OCI-M2 (cell line): Measurements from ENCODE around the gene PCBP3.
"Not testable (repeated sequence)": the region's sequence is repeated elsewhere in the genome, so short reads cannot be mapped to it uniquely, and the experiment has no call there.

Experiments
- DNase-seq: peaks from one replicate; lab custom pipeline; 2025; ENCODE audit not compliant: unreplicated experiment; lab: John Stamatoyannopoulos, UW

The PCBP3 gene

DNA sequence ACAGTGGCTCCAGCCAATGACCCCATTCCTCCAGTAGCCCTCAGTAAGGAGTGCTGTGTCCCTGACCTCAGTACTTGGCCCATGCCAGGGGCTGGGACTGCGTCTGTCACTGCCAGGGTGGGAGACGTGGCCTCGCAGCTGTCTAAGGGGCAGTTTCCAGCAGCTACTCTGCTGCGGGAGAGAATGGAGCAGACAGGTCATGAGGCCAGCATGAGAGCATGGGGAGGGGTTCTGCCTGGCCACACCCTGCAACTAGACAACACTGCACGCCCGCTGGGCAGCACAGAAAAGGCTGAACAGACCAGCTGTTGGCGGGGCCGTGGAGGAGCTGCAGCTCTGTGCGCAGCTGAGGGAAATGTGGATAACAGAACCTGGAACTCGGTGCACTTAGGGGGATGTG lies 246.4 kb downstream of the PCBP3 start:
- DNase-seq: no peak

DNA sequence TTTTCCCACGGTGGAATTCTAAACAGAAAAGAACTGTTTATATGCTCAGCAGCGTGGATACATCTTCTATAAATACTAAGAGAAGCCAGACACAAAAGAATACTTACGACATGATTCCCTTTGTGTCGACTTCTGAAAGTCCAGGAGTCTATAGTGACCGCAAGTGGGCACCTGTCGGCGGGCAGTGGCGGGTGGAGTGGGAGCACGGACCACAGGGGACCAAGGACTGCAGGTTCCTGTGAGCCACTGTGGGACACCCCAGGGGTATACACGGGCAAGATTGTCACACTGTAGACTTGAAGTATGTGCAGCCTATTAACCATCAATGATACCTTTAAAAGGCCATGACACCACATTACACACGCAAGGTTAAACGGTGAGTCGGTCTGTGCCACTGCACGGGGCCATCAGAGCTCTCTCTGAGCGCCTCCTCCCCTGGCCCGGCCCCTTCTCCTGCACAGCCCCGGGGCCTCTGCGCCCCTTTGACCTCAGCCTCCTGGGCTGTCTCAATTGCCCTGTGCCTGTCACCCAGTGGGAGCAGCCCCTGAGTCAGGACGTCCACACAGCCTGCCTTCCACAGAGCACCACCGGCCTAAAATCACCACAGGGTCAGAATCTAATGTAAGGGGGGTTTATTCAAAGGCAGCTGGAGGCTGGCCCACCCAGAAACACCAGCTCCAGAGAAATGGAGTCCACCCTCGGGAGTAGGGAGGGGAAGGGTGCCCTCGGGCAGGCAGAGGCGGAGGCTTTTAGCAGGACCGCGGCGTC lies 248.0 kb downstream of the PCBP3 start:
- DNase-seq: no peak

DNA sequence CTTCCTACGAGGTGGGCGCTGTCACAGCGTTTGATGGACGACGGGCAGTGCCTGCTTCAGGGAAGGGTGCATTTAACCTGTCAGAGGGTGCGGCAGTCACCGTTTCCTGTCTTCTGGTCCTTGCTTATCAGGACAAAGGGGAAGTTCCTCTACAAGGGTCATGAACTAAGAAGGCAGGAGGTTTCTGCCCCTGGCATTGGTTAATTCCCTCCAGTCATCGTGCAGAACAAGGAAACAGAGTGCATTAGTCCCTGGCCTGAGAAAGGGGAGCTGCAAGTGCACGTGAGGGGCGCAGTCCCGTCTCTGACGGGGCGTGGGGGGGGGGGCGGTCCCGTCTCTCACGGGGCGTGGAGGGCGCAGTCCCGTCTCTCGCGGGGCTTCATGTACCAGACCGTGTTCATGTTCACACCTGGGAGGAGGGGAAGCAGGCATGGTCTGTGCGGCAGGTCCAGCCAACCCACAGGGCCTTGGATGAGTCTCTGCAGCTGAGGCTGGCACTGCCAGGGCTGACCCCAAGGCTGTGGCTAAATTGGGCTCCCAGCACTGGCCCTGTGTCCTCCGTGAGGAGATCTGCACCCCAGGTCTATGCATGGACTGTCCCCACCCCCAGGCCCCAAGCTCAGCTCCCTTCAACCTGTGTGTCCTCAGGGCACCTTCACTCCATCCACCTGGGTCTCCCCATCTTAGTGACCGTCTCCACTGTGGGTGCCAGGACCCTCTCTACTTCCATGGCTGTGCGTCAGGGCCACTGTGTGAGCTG lies 248.8 kb downstream of the PCBP3 start:
- no peak for DNase-seq

DNA sequence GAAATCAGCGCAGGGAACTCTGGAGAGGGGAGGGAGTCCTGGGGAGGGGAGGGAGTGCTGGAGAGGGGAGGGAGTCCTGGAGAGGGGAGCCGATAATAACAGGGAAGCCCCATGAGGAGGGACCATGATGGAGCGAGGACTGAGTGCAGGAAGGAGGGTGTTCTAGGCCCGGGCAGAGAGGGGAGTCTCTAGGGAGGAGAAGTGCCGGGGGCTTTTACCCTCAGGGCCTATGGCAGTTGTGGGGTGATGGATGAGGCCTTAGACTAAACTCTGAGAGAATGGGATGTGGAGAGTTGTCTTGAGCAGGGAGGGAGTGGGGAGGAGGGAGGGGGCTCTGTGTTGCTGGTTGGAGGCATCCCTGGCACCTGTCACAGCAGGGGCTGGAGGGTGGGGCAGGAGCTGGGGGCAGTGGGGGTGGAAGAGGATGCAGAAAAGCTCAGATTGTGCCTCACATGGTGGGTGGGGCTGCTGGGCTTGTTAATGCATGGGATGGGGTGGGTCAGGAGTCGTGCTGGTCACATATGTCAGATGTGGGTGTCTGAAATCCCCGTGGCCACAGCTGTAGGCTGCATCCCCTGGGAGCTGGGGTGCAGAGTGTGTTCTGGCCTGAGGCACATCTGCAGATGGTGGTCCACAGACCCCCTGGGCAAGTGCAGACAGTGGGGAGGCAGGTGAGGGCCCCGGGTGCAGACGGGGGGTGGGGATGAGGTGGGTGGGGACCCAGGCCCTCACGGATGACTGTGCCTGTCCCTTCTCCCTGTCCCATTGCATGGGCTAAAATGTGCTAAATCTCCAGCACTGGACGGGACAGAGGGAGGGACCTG lies 249.6 kb downstream of the PCBP3 start:
- no peak for DNase-seq

DNA sequence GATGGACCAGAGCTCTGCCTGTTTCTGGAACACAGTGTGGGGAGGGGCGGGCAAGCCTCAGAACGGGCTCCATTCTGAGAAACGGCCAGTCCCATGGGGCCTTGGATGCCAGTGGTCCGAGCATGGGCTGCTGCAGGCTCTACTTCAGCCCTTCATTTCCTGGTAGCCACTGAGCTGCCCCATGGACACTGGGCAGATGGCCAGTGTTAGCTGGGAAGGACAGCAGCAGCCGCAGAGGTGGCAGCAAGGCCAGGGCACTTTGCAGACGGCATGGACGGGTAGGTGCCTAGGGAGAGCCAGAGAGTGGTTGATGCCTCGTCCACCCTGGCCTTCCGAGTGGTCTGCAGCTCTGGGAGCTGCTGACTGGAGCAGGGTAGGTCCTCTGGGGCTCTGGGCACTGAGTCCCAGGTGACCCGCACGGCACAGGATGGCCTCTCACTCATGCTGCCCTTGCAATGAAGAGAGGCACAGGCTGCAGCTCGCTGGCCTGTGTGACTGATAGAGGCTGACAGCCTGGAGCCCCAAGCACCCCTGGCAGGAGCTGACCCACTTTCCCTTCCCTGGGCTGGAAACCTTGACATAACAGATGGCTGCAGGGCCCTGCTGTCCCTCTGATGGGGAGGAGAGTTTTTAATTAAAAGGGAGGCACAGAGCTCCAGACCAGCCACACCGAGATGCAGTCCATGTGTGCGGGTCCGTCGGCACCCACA lies 250.4 kb downstream of the PCBP3 start:
- no peak for DNase-seq

DNA sequence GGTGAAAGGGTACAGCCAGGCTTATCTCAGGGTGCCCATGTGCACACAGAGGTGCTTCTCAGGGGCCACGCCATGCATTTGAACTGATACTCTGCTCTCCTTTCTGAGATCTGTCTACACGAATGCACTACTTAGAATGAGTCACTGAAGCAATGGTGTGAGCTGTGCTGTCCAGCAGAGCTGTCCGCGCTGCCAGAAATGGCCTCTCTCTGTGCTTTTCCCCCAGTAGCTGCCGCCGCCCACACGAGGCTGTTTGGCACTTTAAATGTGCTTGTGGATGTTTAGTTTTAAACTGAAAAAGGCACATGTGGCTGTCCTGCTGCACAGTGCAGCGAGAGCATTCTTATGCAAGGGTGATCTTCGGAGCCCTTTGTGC lies 250.9 kb downstream of the PCBP3 start:
- no peak for DNase-seq

DNA sequence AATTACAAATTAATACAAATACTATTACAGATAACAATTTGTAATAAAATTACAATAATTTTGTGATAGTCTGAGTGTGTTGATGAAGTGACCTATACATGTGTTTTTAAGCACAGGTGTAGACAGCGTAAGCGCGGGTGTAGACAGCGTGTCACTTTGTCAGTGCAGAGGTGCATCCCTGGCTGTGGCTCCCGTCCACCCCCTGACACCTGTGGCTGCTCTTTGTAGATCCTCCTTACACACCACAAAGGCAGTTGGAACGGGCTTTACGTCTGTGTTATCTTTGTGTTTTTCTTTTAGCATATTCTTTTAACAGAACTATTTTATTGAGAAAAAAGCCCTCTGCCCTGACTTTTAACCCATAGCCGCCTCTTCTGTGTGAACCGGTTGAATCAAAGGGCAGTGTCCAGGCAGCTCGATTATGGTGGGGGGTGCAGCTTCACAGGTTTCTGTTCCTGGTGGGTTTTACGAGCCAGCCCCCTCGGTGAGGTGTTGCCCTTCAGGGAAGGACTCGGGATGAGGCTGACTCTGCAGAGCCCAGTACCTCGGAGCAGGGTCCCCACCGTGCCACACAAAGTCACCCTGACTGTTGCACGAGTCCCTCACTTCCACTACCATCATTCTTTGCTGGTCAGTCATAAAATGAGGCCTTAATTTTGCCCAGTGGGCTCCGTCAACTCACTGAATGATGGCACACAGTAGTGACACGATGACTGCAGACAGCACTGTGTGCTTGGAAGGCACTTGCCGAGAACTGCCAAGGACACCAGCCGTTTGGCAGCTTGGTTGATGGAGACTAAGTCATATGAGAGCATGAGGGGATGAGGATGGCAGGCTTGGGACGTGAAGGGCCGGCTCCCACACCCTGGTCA lies 251.6 kb downstream of the PCBP3 start:
- no peak for DNase-seq

DNA sequence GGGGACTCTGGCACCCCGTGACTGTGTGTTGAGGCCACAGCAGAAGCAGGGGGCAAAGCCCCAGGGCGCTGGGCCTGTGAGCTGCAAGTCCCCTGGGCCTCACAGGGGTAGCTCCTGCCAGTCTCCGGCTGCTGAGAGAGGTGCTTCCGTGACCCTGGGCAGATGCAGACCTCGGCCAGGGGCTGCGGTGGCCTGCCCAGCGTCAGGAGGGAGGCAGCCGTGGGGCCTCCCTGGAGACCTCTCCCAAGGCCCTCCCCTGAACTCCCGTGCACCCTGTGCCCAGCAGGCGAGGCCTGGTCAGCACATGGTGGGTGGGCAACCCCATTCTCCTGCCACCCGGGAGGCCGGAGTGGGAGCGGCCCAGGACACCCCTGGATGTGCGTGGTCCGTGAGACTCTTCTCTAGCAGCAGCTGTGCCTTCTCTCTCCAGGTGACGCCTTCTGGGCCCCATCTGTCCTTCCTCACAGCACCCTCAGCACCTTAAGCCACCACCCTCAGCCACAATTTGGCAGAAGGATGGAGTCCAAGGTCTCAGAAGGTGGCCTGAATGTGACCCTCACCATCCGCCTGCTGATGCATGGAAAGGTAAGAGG lies 252.3 kb downstream of the PCBP3 start:
- no peak for DNase-seq

DNA sequence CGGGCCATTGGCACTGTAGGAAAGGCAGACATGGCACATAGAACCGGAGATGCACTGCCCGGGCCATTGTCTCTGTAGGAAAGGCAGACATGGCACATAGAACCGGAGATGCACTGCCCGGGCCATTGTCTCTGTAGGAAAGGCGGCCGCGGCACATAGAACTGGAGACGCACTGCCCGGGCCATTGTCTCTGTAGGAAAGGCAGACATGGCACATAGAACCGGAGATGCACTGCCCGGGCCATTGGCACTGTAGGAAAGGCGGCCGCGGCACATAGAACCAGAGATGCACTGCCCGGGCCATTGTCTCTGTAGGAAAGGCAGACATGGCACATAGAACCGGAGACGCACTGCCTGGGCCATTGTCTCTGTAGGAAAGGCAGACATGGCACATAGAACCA lies 252.9 kb downstream of the PCBP3 start:
- not testable (repeated sequence) for DNase-seq

DNA sequence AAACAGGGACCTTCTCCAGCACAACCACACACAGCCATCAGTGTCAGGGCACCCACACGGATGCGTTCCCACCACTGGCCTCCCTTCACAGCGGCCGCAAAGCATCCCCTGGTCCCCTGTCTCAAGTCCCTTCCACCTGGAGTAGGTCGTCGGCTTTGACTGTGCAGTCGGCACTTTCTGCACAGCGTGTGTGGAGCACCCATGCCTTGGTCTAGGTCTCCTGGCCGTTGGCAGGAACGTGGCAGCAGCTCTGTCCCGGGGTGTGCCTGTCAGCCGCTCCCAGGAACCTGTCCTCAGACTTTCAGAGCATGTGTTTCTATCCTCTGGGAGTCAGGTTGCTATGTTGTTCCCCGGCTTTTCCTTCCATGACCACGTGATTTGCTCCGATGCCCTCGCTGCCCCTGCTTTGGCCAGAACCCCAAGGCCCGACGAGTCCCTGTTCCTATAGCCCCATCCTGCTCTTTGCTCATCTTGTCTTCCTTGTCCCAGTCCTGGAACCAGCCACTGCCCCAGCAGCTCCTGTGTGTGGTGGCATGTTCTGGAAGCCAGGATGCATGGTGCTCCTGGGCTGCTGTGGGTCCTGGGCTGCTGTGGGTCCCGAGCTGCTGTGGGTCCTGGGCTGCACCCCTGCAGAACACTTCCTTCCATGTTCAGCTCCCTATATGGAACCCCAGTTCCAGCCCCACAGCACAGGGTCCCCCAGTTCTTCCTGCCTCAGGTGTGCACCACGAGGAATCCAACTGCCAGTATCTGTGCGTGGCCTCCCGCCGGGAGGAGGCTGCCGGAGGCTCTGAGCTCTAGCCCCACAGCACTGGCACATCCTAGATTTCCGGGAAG lies 253.9 kb downstream of the PCBP3 start:
- DNase-seq: no peak

DNA sequence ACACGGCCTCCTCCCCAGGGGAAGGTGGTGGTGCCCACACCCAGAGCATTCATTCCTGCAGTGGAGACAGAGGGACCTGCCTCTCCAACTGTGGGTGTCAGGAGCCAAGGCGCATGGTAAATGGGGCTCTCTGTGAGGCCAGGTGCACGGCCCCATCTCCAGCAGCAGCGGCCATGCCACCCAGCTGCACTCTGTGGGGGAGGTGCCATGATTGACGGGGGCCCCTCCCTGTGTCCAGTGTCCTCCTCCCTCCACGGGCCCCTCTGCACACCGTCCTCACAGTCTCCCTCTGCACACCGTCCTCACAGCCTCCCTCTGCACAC lies 254.5 kb downstream of the PCBP3 start:
- no peak for DNase-seq

DNA sequence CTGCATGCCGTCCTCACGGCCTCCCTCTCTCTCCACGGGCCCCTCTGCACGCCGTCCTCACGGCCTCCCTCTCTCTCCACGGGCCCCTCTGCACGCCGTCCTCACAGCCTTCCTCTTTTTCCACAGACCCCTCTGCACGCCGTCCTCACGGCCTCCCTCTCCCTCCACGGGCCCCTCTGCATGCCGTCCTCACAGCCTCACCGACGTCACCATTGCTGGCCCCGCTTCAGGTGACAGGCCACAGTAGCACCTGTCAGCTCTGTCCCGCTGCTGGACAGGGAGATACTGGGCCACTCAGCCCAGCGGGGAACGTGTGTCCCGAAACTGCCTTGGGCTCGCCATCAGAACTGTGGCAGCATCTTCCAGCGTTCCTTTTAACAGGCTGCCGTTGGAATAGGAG lies 255.3 kb downstream of the PCBP3 start:
- no peak for DNase-seq

DNA sequence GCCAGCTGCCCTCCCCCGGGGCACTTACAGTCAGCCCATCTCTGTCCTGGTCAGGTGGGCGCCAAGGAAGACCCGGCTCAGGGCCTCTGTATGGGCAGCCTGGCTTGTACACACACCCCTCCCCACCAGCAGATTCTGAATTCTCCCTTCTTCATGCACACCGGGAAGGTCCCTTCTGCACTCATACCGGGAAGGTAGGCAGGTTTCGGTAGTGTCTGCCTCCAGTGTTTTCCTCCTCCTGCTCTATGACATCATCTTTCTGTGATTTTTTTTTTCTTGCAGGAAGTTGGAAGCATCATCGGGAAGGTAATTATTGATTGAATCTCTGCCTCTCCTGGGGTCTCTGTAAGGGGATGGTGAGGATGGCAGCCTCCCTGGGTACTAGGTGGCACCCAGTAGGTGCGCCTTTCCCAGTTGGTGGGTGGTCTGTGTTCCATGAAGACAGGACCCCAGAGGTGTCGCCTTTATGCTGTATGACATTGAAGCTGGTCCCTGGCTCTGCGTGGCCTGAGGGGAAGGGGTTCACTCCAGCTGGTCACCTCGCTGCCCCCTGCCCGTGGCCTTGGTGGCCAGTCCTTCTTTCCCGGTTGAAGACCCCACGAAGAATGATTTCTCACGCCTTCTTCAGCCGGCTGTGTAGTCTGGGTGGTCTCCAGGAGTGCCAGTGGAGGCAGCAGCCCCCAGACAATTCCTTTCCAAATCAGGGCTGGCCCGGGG lies 255.9 kb downstream of the PCBP3 start:
- DNase-seq: no peak

DNA sequence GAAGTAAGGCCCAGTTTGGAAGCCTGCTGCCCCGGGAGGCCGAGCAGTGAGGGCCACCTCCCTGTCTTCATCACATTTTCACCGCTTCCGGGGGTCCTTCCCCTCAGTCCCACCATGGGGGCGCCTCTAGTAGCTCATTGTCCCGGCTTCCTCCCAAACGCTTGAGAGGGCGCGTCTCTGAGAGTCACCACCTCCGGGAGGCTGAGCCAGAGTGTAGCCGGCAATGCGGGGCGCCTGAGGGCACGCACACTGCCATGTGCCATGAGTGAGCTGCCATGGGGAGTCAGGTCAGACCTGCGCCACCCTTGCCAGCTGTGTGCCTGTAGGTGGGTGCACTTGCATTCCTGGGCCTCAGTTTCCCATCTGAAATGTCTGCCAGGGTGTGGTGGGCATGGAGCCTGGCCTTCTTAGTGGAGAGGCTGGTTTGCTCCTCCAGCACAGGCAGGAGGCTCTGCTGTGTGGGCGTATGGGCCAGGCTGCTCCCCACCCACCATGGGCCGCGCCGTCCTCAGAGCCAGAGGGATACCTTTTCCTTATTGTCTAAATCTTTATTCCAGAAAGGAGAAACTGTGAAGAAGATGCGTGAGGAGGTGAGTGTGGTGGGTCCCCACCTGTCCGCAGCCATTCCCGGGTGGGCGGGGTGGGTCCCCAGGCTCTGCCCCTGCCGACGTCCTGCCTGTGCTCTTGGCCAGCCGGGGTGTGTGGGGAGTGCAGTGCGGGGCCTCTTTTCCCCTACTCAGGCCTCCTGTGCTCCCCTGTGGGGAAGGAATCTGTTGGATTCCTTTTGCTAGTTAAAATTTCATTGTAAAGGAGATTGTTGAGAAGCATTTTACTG lies 256.7 kb downstream of the PCBP3 start:
- DNase-seq: no peak

DNA sequence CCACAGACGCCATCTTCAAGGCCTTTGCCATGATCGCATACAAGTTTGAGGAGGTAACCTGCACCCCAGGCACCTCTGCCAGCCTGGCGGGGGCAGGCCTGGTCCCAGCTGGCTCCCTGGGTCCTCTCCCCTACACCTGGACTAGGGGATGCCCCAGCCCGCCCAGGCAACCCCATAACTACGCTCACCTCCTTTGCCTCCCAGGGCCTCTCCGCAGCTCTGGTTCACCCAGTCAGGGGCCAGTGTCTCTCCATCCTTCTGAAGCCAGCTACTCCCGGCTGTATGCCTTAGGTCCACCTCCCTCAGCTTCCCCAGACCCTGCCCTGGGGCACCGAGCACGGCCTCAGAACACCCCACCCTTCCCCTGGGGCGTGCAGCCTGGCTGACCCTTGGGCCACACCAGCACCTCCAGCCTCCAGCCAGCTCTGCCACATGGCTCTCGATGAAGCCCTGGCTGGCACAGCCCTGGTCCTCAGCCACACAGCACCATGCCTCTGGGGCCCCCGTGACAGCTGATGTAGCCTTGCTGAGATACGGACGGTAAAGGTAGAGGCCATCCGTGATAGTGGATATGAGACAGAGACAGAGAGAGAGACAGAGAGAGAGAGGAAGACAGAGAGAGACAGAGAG lies 257.7 kb downstream of the PCBP3 start:
- no peak for DNase-seq

DNA sequence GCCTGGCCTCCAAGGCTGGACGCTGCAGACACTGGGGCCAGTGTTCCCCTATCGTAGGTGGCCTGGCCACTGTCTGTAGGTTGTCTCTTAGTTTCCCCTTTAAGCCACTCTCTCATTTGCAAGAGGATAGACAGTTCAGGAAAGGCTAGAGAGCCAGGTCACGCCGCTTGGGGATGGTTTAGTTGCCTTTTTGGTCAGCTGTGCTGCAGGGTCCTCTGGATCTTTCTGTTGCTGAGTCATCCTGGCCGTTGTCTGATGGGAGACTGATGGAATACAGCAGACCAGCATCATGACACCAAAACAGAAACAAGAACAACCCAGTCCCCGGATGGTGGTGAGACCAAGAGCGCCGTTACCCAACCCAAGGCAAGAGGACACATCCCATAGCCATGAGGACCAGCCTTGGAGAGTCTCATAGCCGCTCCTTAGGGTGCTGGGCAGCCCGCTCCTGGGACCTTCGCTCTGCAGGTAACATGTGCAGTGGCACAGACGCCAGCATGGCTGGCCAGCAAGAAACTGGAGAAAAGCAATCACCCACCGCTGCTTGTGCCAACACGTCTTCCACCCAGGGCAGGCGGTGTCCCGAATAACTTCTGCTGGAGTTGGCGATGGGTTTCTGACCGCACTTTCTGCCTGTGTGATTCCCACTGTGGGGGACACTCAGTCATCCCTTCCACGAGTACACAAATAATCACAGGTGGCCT lies 258.9 kb downstream of the PCBP3 start:
- DNase-seq: no peak

DNA sequence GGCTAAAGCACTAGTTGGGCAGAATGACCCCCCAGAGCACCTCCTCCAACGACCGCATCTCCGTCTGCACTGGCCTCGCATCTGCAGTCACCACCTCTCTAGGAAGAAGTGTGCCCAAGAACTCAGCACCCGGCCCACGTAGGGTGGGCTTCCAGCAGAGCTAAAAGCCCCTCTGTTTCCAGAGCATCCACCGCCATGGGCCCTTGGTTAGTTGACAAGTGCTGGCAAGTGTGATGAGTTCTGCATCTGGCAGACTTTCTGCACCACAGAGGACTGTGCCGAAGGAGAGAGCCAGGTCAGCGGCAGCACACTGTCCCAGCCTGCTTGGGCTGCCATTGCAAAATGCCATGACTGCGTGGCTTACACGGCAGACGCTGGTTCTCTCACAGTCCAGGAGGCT lies 261.7 kb downstream of the PCBP3 start:
- DNase-seq: no peak
